ENCODE results near the gene DYNC1I2.

DYNC1I2 gene

DNA sequence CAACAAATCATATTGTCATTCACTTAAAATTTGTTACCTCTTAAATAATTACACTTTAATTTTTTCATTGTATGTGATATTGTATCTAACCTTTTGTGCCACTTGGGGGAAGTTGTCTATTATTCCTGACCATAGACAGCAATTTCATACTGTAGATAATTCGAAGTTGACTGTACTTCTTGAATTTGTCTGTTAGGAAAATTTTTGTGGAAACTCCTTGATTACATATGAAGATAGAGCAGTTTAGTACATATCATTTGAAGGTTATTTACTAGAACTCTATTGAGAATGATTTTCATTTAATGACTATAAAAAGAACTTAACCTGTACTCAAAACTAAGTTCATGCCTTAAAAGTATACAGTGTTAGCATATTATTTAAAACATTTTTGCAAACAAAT is 5.1 kb downstream of the DYNC1I2 start:
- TF ChIP-seq, protein P1, sequence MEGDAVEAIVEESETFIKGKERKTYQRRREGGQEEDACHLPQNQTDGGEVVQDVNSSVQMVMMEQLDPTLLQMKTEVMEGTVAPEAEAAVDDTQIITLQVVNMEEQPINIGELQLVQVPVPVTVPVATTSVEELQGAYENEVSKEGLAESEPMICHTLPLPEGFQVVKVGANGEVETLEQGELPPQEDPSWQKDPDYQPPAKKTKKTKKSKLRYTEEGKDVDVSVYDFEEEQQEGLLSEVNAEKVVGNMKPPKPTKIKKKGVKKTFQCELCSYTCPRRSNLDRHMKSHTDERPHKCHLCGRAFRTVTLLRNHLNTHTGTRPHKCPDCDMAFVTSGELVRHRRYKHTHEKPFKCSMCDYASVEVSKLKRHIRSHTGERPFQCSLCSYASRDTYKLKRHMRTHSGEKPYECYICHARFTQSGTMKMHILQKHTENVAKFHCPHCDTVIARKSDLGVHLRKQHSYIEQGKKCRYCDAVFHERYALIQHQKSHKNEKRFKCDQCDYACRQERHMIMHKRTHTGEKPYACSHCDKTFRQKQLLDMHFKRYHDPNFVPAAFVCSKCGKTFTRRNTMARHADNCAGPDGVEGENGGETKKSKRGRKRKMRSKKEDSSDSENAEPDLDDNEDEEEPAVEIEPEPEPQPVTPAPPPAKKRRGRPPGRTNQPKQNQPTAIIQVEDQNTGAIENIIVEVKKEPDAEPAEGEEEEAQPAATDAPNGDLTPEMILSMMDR (IDR thresholded peaks at IDR 0.05; ENCODE audit: insufficient read depth, low read depth, low read length, missing control alignments), result no peak
- DNase-seq (ENCODE audit: low read depth), result no peak
- no peak overlapping the region for H3K4me3 ChIP-seq (ENCODE audit: low read length)

DNA sequence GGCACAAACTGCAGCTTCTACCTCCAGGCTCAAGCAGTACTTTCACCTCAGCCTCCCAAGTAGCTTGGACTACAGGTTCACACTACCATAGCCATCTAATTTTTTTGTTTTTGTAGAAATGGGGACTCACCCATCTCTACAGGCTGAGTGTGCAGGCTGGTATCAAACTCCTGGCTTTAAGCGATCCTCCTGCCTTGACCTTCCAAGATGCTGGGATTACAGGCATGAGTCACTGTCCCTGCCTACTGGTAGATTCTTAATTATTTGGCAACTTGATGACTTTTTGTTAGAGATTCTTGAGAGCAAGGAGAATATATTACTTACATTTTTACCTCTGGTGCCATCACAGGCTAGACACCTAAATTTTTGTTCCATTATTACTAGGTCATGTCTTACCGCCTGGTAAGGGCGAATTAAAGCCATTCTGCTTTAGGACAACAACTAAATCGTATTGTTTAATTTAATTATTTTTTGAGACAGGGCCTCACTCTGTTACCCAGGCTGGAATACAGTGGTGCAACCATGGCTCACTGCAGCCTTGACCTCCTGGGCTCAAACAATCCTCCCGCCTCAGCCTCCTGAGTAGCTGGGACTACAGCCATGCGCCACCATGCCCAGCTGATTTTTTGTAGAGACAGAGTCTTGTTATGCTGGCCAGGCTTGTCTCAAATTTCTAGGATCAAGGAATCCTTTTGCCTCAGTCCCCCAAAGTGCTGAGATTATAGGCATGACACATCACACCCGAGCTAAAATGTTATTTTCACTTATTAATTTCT is 15.7 kb downstream of the DYNC1I2 start:
- H3K4me3 ChIP-seq (ENCODE audit: low read length), result no peak overlapping the region
- TF ChIP-seq, protein P1 (IDR thresholded peaks at IDR 0.05; ENCODE audit: insufficient read depth, low read depth, low read length, missing control alignments), result no peak
- peak; percentile 40 for DNase-seq (ENCODE audit: low read depth)

DNA sequence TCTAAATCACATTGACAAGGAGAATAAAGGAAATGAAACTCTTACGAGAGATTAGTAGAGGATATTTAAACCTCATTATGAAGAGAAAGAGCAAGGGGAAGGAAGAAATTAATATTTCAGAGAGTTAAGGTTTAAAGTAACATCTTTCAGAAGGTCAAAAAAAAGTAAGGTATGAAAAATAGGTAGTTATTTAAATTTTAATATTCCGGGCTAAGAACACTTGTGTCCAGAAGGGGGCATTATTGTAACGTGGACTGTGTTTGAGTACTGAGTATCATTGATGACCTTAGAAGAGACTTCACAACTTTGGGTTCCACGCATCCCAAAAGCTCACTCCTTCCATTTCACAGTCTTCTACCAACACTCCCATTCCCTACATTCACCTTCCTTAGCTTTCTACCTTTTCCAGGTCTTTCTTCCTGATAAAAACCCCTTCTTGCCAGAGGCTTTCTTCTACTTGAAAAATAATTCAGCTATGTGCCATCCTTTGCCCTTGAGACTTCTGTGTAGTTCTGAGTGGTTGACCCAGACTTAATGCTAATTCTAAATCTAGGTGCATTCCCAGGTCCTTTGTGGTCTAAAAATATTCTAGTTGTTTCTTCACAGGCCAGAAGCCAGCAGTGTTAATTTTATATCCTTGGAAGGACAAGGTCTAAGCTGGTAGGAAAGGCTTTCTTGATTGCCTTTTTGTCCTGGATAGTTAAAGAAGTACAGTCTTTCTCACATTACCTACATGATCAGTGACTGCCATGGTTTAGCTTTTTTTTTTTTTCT is 16.5 kb downstream of the DYNC1I2 start:
- TF ChIP-seq, protein P1 (IDR thresholded peaks at IDR 0.05; ENCODE audit: insufficient read depth, low read depth, low read length, missing control alignments), result peak; percentile 45

DNA sequence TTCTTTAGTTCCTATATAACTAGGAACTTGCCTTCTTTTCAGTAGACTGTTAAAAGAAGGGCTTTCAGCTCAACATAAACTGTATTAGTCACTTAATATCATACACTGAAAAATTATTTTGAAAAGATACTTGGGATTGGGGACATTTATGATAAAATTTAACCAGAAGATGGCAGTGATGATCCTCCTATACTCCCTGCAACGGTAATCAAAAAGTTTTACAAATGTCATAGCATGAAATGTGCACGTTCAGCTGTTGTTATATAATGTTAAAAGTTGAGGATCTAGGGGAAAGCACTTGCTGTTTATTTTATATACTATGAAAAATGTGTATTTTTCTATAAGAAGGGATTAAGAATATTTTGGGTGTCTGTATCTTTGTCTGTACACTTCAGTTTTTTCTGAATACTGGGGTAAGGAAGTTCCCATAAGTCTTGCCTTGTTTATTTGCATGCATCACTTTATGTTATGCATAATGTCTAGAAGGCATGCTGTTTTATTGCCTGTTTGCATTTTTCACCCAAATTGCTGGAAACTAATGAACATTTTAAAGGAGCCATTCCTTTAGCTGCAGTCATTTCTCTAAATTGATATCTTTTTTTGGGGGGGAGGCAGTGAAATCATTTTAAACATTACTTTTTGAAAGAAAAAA is 19.0 kb downstream of the DYNC1I2 start:
- H3K4me3 ChIP-seq (ENCODE audit: low read length), result no peak overlapping the region
- peak; percentile 18 for DNase-seq (ENCODE audit: low read depth)
- TF ChIP-seq, protein P1 (IDR thresholded peaks at IDR 0.05; ENCODE audit: insufficient read depth, low read depth, low read length, missing control alignments), result peak; percentile 35

More for the DNA sequence above, 16.5 kb downstream of the DYNC1I2 start:
- DNase-seq (ENCODE audit: low read depth), result peak; percentile 40
- no peak overlapping the region for H3K4me3 ChIP-seq (ENCODE audit: low read length)

DNA sequence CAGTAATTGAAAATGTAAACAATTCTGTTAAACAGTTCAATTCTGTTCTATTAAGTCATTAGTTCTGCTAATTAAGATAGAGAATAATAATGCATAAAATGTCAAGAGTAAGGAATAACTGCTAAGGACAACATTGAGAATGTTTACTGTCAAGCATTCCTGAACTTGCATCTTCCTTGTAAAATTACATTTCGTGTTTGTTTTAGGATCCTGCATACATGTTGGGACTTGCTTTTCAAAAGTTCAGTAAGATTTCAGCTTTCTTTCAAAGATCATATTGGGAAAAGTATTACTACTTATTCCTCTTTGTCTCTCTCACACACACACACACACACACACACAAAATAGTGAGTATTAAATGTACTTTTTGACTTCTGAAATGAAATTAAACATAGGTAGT is 20.5 kb downstream of the DYNC1I2 start:
- DNase-seq (ENCODE audit: low read depth), result peak; percentile 54
- TF ChIP-seq, protein P1 (IDR thresholded peaks at IDR 0.05; ENCODE audit: insufficient read depth, low read depth, low read length, missing control alignments), result no peak
- H3K4me3 ChIP-seq (ENCODE audit: low read length), result no peak overlapping the region

DNA sequence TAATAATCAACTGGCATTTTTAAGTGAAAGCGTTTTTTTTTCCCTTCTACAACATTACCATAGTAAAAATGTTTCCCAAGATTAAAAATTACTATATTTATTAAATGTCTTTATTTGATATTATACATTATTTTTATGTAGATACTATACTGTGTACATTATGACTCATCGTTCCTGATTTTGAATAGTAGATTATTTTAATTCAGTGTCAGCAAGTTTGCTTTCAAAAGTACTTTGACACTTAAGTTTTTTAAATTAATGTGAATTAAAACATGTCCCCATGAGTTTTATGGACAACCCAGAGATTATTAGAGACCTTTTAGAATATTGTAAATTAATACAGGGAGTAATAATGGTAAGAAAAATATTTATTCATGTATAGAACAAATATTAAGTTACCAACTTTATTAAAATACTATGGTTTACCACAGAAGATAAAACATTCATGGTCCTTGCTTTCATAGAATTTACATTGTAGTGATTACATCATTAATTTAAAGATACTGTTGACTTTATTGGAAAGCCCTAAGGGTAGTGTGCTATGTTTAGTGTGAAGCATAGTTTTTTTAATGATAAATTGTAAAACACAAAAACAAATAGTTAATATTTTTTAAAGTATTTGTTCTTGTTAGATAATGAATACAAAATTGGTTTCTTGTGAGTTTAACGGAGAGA is 21.9 kb downstream of the DYNC1I2 start:
- no peak for DNase-seq (ENCODE audit: low read depth)
- TF ChIP-seq, protein P1 (IDR thresholded peaks at IDR 0.05; ENCODE audit: insufficient read depth, low read depth, low read length, missing control alignments), result no peak
- H3K4me3 ChIP-seq (ENCODE audit: low read length), result no peak overlapping the region
